NCI-H146 treated with DMSO at 0.1 percent for 48 hours (cell line): ENCODE measurements around the gene ROBO3.

Experiments
- DNase-seq: peaks from one replicate; lab custom pipeline; 2025; ENCODE audit not compliant: unreplicated experiment; lab: John Stamatoyannopoulos, UW

ROBO3 gene

GRCh38 chr11:124844664-124845079, 20.6 kb upstream of the ROBO3 start:
- DNase-seq = no peak

DNA sequence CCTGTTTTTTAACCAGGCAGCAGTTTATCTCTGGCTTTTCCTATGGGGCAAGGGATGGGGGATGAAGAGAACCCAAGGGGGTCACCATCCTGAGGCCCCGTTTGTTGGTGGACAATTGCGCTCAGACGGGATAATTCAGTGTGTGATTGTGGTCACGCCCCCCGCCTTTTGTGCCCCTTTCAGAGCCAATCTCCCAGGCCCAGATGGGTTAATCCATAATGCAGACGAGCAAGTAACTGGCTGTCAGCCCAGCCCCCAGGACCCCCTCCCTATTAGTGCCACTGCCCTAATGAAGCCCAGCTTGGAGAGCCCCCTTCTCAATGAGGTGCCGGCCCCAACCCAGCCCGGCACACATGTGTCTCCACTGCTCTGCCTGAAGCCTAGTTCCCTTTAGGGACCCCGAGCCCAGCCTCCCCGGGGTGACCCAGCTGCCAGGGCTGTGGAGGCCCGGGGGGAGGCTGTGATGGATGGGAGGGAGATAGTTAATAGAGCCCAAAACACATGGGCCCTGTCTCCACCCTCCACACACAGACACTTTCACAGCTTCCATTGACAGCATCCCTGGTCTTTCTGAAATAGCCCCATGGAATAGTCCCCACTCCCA, 19.1 kb upstream of the ROBO3 start:
- no peak for DNase-seq

DNA sequence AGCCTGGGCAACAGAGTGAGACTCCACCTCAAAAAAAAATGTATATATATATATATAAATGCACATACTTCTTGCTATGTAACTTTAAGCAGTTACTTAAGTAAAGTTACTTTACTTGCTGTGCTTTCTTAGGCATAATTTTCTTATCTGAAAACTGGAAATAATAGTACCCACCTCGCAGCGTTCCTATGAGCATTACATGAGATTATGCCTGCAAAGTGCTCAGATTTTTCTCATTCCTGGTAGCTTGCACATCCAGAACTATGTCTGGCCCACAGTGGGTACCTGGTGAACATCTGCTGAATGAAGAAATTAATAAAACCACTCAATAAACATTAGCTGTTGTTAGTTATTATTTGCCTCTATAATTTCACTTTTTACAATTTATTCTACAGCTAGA, 6.1 kb upstream of the ROBO3 start:
- no peak for DNase-seq

GRCh38 chr11:124861670-124862069, 3.6 kb upstream of the ROBO3 start:
- no peak for DNase-seq

- no peak for DNase-seq
Observed at GRCh38 chr11:124863137-124863825, 2.0 kb upstream of the ROBO3 start.

DNA sequence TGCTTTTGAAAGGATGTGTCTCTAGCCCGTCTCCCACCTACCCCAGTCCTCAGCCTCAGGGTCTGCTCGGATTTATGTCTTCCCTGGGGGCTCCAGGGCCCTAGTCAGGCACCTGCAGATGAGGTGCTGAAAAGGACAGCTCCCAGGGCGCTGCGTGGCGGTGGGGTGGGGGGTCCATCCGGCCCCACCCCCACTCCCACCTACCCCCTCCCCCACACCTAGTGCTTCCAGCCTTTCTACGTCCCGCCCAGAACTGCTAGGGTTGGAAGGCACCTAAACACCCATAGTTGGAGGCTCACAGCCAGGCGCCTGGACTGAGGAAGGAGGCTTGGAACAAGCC, 1.4 kb upstream of the ROBO3 start:
- DNase-seq = no peak

- no peak for DNase-seq
Observed at GRCh38 chr11:124864176-124864891, 898 bp upstream of the ROBO3 start.

DNA sequence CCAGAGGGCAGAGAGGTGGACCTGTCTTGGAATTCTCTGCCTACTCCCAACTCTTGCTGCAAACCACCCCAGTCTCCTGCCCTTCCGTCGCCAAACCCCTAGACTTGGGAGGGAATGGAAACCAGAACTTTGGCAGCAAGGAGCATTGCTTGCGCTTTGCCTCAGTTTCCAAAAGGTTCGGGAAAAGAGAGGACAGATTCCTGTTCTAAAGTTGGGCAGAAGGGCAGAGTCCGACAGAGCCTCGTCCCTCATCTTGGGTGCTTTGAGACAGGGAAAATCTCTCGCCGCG, 396 bp upstream of the ROBO3 start:
- DNase-seq = no peak

DNA sequence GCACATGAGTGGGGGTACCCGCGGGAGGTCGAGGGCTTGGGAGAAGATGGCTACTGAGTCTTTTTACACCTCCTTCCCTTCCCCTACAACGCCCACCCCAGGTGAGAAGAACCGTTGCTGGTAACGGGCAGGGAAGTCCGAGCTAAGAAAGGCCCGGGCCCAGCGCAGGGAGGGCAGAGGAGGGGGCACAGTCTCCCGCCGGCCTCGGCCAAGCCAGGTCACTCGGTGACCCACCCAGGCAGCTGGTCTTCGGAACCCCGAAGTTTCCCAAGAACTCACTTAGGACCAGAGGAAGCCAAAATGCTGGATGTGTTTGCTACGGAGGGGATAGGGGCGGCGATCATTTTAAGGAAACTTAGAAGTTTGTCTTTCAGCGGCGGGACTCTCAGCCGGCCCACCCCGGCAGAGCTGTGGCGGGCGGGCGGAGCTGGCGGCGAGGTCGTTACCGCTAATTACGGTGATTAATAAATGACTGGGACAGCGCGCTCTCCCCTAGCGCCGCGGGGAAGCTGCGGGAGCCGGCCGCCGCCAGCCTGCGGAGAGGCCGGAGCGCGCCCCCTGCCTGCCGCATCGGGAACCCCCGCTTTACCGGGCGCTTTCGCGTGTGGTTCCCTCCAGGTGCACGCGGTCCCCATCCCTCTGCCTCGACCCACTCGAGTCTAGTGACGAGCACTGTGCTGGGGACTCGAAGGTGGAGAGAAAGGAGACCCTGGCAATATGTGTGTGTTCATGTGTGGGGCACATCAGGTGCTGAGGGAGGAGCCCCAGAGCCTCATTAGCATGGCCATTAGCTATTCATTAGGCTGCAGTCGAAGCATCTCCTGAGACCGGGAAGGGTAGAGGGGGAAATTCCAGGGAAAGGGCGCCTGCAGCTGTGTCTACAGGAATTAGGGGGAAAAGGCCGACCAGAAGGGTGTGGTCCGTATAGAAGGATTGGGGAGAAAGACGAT, 945 bp downstream of the ROBO3 start:
- no peak for DNase-seq

DNA sequence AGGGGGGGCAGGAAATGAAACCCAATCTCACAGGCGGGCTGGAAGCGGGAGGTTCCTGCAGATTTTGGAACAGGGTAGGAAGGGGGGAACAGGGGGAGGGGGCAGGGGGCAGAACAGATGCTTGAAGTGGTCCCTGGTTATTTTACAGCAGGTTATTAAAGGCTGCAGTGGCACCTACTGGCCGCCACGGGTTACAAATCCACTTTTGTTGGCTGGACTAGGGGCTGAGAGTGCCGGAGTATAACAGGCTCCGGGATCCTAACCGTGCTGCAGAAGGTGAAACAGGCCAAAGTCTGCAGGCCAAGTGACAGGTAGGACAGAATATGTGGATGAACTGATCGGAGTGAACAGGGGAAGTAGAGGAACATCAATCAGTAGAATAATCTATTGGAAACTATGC, 2.5 kb downstream of the ROBO3 start:
- DNase-seq = peak; percentile 20

- DNase-seq = no peak
Observed at GRCh38 chr11:124868331-124869274, 3.4 kb downstream of the ROBO3 start.

- no peak for DNase-seq
Observed at GRCh38 chr11:124869331-124869730, 4.1 kb downstream of the ROBO3 start.

- DNase-seq = no peak
Observed at GRCh38 chr11:124869856-124870387, 4.7 kb downstream of the ROBO3 start.

DNA sequence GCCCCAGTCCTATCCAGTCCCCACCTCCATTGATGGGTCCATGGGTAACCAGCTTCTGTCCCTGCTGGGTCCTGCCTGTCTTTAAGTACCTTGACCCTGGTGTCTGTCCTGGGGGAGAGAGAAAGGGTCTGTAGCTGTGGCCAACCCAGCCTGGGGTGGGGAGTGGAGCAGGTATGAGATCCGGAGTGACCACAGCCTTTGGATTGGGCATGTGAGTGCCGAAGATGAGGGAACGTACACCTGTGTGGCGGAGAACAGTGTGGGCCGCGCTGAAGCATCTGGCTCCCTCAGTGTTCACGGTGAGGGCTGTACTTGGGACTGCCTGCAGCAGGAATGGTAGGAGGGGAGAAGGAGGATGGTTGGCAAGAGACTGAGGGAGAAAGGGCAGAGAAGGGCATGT, 5.2 kb downstream of the ROBO3 start:
- DNase-seq = no peak

- DNase-seq = no peak
Observed at GRCh38 chr11:124872280-124872679, 7.0 kb downstream of the ROBO3 start.

DNA sequence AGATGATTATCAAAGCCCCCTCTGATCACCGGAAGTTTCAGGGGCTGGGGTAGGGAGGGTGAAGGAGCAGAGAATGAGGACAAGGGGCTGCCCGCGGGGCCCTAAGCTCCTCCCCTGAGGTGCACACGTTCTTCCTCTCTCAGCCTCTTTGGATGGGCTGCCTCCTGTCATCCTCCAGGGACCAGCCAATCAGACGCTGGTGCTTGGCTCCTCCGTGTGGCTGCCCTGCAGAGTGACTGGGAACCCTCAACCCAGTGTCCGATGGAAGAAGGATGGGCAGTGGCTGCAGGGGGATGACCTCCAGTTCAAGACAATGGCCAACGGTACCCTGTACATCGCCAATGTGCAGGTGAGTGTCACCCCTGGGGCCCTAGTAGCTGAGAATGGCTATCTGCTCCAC, 7.5 kb downstream of the ROBO3 start:
- DNase-seq = no peak

GRCh38 chr11:124873951-124874350, 8.7 kb downstream of the ROBO3 start:
- DNase-seq = no peak

DNA sequence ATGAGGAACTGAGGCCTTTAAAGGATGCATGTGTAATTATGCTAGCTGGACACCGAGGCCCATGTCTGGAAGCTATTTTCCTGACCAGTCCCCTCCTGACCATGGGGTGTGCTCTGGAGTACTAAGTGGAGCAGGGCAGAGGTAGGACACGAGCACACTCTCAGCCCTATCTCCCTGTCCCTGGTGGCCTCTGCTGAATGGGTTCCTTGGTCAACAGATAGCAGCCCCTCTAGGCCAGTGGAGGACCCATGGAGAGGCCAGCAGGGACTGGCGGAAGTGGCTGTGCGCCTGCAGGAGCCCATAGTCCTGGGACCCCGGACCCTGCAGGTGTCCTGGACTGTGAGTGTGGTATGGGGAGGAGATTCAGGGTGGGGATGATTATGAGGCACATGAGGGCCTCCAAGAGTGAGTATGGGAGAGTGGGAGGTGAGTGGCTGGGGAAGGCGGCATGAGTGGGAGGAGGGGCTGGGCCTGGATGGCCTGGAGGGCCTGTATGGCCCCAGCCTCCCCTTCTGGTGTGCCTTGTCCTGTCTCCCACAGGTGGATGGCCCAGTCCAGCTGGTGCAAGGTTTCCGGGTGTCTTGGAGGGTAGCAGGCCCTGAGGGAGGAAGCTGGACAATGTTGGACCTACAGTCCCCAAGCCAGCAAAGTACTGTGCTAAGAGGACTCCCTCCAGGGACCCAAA, 9.5 kb downstream of the ROBO3 start:
- no peak for DNase-seq

- no peak for DNase-seq
Observed at GRCh38 chr11:124875401-124875800, 10.2 kb downstream of the ROBO3 start.
